HepG2 (cell line): ENCODE data around the gene SLC24A4. TPM values are rescaled to one million over a fixed set of nuclear protein-coding genes. Genes with fewer than 3 reads are reported as not detected.
A peak's percentile ranks its signal among the peaks of the same experiment; 100 is the strongest.

Experiments
- BORCS8-MEF2B ChIP-seq: sonication (generic); formaldehyde crosslinking; IDR thresholded peaks from 2 replicates; pipeline ENCODE4 v1.8.0; 2022; ENCODE audit warnings: mild to moderate bottlenecking, missing genetic modification reagents
- BRCA1 ChIP-seq: sonication (generic); formaldehyde crosslinking; IDR thresholded peaks from 2 replicates; pipeline ENCODE4 v1.4.0; 2020; ENCODE audit warnings: missing genetic modification reagents
- CTCF ChIP-seq: sonication (generic); formaldehyde crosslinking; IDR thresholded peaks from 2 replicates; pipeline ENCODE4 v1.5.0; 2020; ENCODE audit warnings: mild to moderate bottlenecking, missing genetic modification reagents, moderate library complexity
- IRF2 ChIP-seq: IDR thresholded peaks from 2 replicates; pipeline ENCODE4 v1.6.1; 2018; ENCODE audit warnings: missing genetic modification reagents, missing compliant biosample characterization
- JUND ChIP-seq: sonication (generic); formaldehyde crosslinking; IDR thresholded peaks from 2 replicates; pipeline ENCODE4 v1.8.0; 2022; ENCODE audit warnings: mild to moderate bottlenecking, missing genetic modification reagents
- KLF12 ChIP-seq: sonication (generic); formaldehyde crosslinking; IDR thresholded peaks from 2 replicates; pipeline ENCODE4 v1.4.0; 2020; ENCODE audit warnings: missing genetic modification reagents, borderline replicate concordance
- LCORL ChIP-seq, 2 experiments: fragments of 450-650 bp in 1 of 2; sonication (generic) in 1 of 2; formaldehyde crosslinking in 1 of 2; IDR thresholded peaks; 2 replicates each; pipeline versions ENCODE4 v1.5.0 to v1.6.1; 2017 to 2020; ENCODE audit warnings: antibody characterized with exemption in 1 of 2, missing genetic modification reagents in 1 of 2
- MED8 ChIP-seq: sonication (generic); formaldehyde crosslinking; IDR thresholded peaks from 2 replicates; pipeline ENCODE4 v1.8.1; 2023; ENCODE audit warnings: mild to moderate bottlenecking, missing genetic modification reagents; ENCODE audit not compliant: insufficient replicate concordance
- MEF2D ChIP-seq: sonication (generic); formaldehyde crosslinking; IDR thresholded peaks from 2 replicates; pipeline ENCODE4 v1.5.1; 2020; ENCODE audit warnings: mild to moderate bottlenecking, missing genetic modification reagents
- POGK ChIP-seq: sonication (generic); formaldehyde crosslinking; conservative IDR thresholded peaks from 2 replicates; pipeline ENCODE4 v1.8.0; 2022; ENCODE audit warnings: mild to moderate bottlenecking, moderate library complexity, missing genetic modification reagents
- POGZ ChIP-seq: sonication (generic); formaldehyde crosslinking; IDR thresholded peaks from 2 replicates; pipeline ENCODE4 v1.4.0; 2020; ENCODE audit warnings: mild to moderate bottlenecking, missing genetic modification reagents
- RCOR2 ChIP-seq: IDR thresholded peaks from 2 replicates; pipeline ENCODE4 v1.6.1; 2016; ENCODE audit warnings: missing biosample characterization, missing genetic modification reagents
- SAP130 ChIP-seq: IDR thresholded peaks from 2 replicates; pipeline ENCODE4 v1.6.1; 2016; ENCODE audit warnings: low read depth
- SKI ChIP-seq: fragments of 450-650 bp; IDR thresholded peaks from one replicate; pipeline ENCODE4 v1.6.1; 2018; ENCODE audit warnings: mild to moderate bottlenecking; ENCODE audit not compliant: partially characterized antibody
- TEAD2 ChIP-seq: sonication (generic); formaldehyde crosslinking; IDR thresholded peaks from 2 replicates; pipeline ENCODE4 v1.9.0; 2021; ENCODE audit warnings: missing genetic modification reagents
- WIZ ChIP-seq: sonication (generic); formaldehyde crosslinking; IDR thresholded peaks from 2 replicates; pipeline ENCODE4 v1.5.1; 2020; ENCODE audit warnings: mild to moderate bottlenecking, missing genetic modification reagents
- ZFX ChIP-seq: sonication (generic); formaldehyde crosslinking; IDR thresholded peaks from 2 replicates; pipeline ENCODE4 v1.4.0; 2020; ENCODE audit warnings: mild to moderate bottlenecking, low read depth, missing genetic modification reagents, moderate library complexity
- ZNF512B ChIP-seq: sonication (generic); formaldehyde crosslinking; IDR thresholded peaks from 2 replicates; pipeline ENCODE4 v1.5.1; 2020; ENCODE audit warnings: missing genetic modification reagents, mild to moderate bottlenecking, borderline replicate concordance
- ZNF580 ChIP-seq: IDR thresholded peaks from 2 replicates; pipeline ENCODE4 v1.6.1; 2016; ENCODE audit warnings: low read depth, borderline replicate concordance
- ZNF746 ChIP-seq: sonication (generic); formaldehyde crosslinking; IDR thresholded peaks from 2 replicates; pipeline ENCODE4 v1.8.0; 2022; ENCODE audit warnings: mild to moderate bottlenecking, missing genetic modification reagents
- ZNF766 ChIP-seq: sonication (generic); formaldehyde crosslinking; IDR thresholded peaks from 2 replicates; pipeline ENCODE4 v1.5.0; 2020; ENCODE audit warnings: missing genetic modification reagents, borderline replicate concordance
- ZNF883 ChIP-seq: sonication (generic); formaldehyde crosslinking; IDR thresholded peaks from 2 replicates; pipeline ENCODE4 v1.5.1; 2020; ENCODE audit warnings: mild to moderate bottlenecking, missing genetic modification reagents; ENCODE audit errors: not compliant biosample characterization
- polyA plus RNA-seq, 8 experiments: library from polyadenylated mRNA; depleted of rRNA in 3 of 8; stranded (reverse) in 7 of 8; unstranded in 1 of 8; fragments of >200 nt; fragmentation: Illumina TruSeq in 4 of 8; extraction: Trizol in 4 of 8; gene quantifications; 2 replicates each; pipeline versions ENCODE4 v1.2.1 to v1.2.3, GENCODE V29; 2011 to 2016; ENCODE audit warnings: low read depth in 4 of 8, missing spikeins in 1 of 8, mixed read lengths in 1 of 8; ENCODE audit not compliant: insufficient read depth in 1 of 8
- total RNA-seq, 5 experiments: library from RNA; depleted of rRNA; stranded (reverse); fragments of >200 nt; fragmentation: Illumina TruSeq; extraction: Trizol; gene quantifications; 2 replicates each; pipeline ENCODE4 v1.2.3, GENCODE V29; 2016; ENCODE audit warnings: low read depth in 1 of 5

Gene SLC24A4
- total and polyA plus RNA-seq, 2 of the 13 experiments (the other 11 are each of a cell fraction or from before 2014, with no cell fraction given): not detected

- TF ChIP-seq ZNF512B (CRISPR knock-in tag) (no peak), ZNF580 (0 out of 2 replicates have a peak, but pooled peaks have one; percentile 32), BRCA1 (CRISPR knock-in tag) (peak; percentile 40; the same call in 1 of the 2 replicates), CTCF (CRISPR knock-in tag) (no peak), ZNF766 (CRISPR knock-in tag) (peak; percentile 76; the same call in 1 of the 2 replicates), IRF2 (CRISPR knock-in tag) (0 out of 2 replicates have a peak, but pooled peaks have one; percentile 57), MEF2D (CRISPR knock-in tag) (no peak), JUND (peak; percentile 69; the same call in 1 of the 2 replicates), KLF12 (CRISPR knock-in tag) (0 out of 2 replicates have a peak, but pooled peaks have one; percentile 31), ZNF746 (no peak), ZNF883 (CRISPR knock-in tag) (no peak), SAP130 (peak; percentile 64), LCORL (IDR thresholded peaks at IDR 0.05) (no peak), LCORL (CRISPR knock-in tag; IDR thresholded peaks at IDR 0.05) (peak; percentile 92), POGK (CRISPR knock-in tag) (0 out of 2 replicates have a peak, but pooled peaks have one; percentile 33), TEAD2 (CRISPR knock-in tag) (no peak), ZFX (peak; percentile 36; the same call in 1 of the 2 replicates), SKI (peak; percentile 82), WIZ (CRISPR knock-in tag) (peak; percentile 64; the same call in 1 of the 2 replicates), POGZ (0 out of 2 replicates have a peak, but pooled peaks have one; percentile 38), BORCS8-MEF2B (CRISPR knock-in tag) (peak; percentile 52; the same call in 1 of the 2 replicates), RCOR2 (CRISPR knock-in tag) (0 out of 2 replicates have a peak, but pooled peaks have one; percentile 33), MED8 (CRISPR knock-in tag) (no peak)
Observed at GRCh38 chr14:92366237-92366636, 43.3 kb downstream of the SLC24A4 start (continued).
